Ramos (cell line): Measurements from ENCODE around the gene HIKESHI.

ENCODE experiments used
- in situ Hi-C: fragments of 300-500 bp; cut with MboI; formaldehyde crosslinking; loops from one replicate; pipeline ENCODE4 v1.14.3; 2022; ENCODE audit warnings: low sequenced_read_pairs; ENCODE audit not compliant: unreplicated experiment

Gene HIKESHI, protein sequence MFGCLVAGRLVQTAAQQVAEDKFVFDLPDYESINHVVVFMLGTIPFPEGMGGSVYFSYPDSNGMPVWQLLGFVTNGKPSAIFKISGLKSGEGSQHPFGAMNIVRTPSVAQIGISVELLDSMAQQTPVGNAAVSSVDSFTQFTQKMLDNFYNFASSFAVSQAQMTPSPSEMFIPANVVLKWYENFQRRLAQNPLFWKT

DNA sequence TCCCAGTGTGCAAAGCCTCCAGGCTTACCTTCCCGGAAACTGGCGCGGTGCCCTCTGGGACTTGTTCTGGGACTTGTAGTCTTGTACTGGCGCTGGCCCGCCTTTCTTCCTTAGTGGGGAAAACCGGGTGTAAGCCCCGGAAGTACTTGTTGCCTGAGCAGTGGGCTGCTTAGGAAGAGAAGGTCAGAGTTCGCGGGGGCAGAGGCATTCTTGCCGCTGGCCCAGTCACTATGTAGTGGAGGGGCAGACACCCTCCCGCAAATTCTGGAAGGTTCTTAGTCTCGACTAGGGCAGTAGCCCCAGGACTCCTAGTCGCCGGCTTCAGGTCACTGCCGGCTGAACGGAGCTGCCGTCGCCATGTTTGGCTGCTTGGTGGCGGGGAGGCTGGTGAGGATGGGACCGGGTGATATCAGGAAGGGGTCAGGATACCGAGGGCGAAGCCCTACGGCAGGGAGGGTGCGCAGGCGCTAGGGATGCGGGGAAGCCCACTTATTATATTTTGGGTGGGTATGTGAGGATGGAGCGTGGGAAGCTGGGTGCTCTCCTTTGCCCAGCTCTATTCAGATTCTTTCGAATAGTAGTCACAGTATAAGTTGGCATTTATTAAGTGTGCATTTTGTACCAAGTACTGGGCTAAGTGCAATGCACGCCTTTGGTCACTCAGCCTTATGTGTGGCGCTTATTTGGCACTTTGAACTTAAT is at the start of gene HIKESHI:
TSS of gene HIKESHI (plus strand) at position 149 of the 702 bp plus-strand sequence. CDS start at position 358, 209 bp downstream.
- in situ Hi-C loops, result no loop called here

DNA sequence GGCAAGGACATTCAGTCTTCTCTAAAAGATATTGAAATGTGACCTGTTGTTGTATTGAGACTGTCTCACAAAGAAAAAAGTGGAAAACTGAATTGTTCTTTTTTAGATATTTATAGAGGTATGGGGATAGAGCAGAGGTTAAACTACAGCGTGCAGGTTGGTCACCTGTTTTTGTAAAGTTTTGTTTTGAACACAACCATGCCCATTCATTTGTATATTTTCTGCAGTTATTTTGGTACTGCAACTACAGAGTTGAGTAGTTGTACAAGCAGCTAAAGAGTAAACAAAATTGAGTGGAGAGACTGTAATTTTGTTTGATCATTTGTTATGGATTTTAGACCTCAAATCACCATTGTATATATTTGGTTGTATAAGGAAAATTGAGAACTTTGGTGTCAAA is 46.1 kb upstream of the HIKESHI start:
- in situ Hi-C loops, result no loop called here

DNA sequence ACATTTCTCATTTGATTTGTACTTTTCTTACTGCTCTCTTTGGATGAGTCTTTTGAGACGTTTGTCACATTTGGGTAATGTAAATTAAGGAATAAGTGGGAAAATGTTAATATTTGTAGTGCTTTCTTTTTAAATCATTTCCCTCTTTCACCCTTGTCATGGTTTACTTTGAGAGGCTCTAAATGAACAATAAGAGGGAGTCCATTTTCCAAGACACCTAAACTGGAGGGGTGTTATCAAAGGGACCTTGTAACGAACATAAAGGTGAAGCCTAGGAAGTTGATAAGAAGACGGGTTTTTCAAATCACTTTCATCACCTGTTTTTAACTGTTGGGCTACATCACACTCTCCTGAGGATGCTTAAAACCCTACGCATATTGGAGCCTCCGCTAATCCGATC is 45.4 kb upstream of the HIKESHI start:
- in situ Hi-C loops, result no loop called here

DNA sequence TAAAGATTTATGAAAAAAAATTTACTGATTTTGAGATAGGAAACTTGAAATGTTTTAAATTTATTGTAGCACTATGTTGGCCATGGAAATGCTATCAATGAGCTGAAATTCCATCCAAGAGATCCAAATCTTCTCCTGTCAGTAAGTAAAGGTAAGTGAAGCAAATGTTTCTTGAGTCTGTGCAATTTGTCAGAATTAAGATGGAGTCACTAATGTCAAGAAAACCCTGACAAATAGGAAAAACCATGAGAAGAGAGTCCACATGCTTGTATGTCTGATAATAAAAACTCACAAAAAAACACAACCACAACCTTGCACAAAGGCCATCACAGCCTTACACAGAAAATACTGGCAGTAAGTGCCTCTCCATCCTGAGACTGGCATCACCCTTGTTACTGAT is 44.6 kb upstream of the HIKESHI start:
- in situ Hi-C loops, result no loop called here

DNA sequence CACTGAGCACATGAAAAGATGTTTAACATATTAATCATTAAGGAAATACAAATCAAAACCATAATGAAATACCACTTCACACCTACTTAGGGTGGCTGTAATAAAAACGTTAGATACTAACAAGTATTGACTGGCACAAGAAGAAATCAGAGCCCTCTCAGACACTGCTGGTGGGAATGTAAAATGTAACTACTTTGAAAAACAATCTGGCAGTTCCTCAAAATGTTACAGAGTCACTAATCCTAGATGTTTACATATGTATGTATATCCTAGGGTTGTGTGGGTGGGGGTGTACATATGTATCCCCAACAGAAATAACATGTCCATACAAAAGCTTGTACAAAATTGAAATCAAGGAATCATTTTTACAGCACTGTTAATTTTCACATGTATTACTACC is 42.3 kb upstream of the HIKESHI start:
- in situ Hi-C loops, result no loop called here

DNA sequence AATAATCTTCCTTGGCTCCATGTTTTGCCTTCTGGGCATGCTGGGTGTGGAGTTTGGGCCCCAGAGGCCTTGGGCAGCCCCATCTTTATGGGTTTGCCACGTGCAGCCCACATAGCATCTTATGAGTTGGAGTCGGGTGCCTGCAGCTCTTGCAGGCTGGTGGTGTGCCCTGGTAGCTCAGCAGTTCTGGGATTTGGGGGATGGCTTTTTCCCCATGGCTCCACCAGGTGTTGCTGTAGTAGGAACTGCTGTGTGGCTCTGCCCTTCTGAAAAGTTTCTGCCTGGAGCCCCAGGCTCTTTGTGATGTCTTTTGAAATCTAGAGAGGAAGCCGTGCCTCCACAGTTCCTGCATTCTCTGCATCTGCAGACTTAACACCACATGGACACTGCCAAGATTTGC is 40.7 kb upstream of the HIKESHI start:
- in situ Hi-C loops, result no loop called here

DNA sequence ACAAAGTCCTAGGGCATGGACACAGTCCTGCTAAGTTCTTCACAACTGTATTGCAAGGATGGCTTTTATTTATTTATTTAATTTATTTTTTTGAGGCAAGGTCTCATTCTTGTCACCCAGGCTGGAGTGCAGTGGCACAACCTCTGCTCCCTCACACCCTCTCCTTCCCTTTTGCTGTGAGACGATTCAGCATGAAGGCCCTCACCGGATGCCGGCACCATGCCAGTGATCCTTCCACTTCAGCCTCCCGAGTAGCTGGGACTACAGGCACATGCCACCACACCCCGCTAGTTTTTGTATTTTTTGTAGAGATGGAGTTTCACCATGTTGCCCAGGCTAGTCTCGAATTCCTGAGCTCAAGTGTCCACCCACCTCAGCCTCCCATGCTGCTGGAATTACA is 39.7 kb upstream of the HIKESHI start:
- in situ Hi-C loops, result no loop called here

DNA sequence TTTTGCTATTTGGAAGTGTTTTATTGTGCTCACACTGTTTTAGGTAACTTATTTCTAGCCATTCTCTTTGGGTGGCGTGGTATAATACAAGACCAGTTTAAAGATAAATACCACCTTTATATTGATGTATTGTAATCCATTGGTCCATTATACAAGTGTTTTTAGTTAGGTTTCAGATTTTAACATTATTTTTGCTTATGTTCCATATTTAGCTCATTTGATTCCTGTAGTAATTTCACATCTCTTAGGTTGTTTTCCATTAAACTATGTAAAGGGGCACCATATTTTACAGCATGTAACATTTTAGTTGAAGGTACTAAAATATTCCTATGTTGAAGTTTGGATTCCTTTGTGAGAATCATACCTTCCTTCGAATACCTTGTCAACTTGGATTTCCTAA is 37.4 kb upstream of the HIKESHI start:
- in situ Hi-C loops, result no loop called here

DNA sequence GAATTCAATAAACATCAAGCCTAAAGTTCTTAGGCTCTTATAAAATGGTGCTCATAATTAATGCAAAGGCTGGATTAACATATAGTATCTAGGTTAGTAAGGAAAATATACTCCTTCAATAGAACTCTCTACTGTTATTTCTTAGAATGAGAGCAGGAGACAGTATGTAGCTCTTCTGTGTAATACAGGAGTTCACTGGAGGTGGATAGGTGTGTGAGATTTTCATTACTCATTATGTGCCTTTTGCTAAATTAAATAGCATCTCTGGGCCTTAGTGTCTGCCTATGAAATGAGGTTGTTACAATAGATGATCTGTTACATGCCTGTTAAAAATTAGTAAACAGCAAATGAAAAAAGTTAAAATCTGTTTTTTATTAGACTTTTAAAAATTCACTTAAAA is 36.8 kb upstream of the HIKESHI start:
- in situ Hi-C loops, result no loop called here

DNA sequence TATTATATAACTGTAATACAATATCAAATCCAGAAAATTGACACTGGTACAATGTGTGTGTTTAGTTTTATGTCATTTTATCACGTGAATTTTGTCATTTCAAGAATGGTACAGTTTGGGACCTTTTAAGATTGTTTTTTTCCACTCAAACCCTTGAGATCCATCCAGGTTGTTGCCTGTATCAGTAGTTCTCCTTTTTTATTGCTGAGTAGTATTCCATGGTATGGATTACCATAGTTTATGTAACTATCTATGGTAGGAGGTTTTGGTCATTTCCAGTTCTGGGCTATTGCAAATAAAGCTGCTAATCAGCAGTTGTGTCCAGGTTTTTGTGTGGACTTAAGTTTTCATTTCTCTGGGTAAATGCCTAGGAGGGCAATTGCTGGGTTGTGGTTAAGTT is 32.4 kb upstream of the HIKESHI start:
- in situ Hi-C loops, result no loop called here

DNA sequence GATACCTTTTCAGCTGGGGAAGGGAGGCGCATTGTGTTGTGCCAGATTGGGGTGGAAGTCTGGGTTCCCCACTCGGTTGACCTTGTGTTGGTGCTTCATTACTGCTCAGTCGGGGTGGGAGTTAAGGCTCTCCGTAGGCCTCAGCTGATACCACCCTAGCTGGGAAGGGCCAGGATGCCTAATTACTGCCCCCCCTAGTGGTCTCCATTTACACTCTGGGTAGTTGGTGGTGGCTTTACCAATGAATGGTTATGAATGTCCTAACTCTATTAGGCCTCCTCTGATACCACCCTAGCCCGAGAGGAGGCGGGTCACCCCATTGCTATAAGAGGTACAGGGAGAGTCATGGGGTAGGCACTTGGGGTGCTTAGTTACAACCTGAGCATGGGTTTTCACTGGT is 27.5 kb upstream of the HIKESHI start:
- in situ Hi-C loops, result no loop called here

DNA sequence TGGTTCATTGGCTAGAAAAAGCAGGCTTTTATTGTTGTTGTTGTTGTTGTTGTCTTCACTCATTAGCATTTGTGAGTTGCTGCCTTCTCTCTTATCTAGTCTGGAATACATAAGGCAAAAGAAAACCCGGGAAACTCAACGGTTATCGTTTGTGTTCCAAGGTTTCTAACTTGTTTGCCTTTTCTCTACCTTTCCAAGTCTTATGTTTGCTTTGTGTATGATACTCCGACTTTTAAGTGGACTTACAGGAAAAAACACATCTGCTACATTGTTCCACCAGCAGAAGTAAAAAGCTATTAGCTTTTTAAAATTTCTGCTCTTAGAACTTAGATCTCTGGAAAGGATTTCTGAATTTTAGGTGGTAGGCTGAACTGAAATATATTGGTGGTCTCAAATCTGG is 27.0 kb upstream of the HIKESHI start:
- in situ Hi-C loops, result no loop called here

DNA sequence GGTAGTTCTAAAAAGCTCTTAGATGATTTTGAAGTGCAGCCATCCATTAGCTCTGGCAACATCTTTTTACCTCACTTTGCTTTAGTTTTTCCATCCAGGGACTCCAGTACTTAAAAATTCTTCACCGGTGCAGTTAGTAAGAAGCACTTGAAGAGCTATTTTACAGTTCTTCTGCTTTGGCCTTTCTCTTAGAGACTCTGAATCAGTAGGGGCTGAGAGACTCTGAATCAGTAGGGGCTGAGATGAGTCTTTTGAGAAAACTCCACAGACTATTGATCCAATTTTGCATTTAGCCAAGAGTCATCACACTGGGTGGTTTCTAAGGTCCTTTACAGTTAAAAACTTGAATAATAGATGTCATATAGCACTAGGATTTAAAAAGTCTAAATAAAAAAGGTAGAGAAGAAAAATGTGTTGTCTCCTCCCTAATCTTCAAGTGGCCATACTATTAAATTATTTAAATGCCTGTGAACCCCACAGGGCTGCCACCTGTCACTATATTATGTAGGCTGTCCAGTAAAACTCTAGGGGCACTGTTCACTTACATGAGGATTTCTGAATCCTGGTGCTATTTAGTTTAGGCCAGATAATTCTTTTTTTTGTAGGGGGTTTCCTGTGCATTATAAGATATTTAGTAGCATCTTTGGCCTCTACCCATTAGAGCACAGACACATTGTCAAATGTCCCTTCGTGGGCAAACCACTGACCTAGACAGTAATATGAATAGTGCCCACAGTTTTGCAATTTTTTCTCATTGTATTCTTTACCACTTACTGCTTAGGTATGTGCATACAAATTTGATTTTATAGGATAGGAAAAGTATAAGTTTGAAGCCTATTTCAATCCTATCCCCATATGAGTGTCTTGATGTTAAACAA is 26.3 kb upstream of the HIKESHI start:
- in situ Hi-C loops, result no loop called here

DNA sequence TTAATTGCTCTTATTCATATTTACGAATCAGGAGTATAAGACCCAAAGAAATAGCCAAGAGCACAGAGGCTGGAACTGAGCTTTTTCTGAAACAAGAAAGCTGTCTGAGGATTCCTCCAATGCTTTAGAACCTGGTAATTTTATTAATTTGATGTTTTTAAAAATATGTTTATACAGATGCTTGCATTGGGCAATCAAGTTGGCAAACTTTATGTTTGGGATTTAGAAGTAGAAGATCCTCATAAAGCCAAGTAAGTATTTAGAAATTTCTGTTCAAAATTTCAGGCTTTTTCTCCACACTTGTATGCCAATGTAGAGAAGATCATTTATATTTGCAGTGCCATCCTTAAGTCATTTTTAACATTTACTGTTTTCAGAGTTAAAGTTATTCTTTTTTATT is 24.3 kb upstream of the HIKESHI start:
- in situ Hi-C loops, result no loop called here

DNA sequence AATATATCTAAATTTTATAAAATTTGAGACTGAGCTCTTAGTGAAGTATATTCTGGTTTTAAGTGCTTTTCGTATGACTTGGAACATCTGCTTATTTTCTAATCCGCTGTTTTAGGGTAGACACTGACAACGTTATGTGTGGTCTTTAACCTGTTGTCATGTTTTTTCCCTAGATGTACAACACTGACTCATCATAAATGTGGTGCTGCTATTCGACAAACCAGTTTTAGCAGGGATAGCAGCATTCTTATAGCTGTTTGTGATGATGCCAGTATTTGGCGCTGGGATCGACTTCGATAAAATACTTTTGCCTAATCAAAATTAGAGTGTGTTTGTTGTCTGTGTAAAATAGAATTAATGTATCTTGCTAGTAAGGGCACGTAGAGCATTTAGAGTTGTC is 23.8 kb upstream of the HIKESHI start:
- in situ Hi-C loops, result no loop called here

DNA sequence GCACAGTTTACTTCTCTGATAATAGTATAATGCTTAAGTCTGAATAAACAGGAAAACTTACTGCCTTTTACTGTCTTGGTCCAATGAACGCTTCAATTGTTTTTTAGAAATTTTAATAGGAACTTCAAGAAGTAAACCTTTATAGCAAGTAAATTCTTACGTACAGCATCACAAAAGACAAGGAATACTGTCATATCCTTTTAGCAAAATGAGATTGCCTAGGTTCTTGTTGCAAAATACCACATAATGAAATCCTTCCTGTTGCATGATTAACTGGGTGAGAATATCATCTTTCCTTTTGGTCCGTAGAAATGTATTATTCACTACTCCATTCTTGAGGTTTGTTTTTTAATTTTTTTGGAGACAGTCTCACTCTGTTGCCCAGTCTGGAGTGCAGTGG is 22.3 kb upstream of the HIKESHI start:
- in situ Hi-C loops, result no loop called here

DNA sequence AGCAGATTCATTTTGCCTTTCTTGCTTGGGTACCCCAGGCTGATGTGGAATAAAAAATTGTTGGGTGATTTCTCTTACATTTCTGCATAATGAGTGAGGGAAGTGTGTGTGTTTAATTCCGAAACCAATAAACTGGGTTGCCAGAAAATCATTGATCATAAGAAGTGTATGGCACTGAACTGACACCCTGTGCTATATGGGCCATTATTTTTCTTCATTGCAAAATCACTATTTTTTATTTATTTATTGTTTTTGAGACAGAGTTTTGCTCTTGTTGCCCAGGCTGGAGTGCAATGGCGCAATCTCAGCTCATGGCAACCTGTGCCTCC is 14.6 kb upstream of the HIKESHI start:
- in situ Hi-C loops, result no loop called here

DNA sequence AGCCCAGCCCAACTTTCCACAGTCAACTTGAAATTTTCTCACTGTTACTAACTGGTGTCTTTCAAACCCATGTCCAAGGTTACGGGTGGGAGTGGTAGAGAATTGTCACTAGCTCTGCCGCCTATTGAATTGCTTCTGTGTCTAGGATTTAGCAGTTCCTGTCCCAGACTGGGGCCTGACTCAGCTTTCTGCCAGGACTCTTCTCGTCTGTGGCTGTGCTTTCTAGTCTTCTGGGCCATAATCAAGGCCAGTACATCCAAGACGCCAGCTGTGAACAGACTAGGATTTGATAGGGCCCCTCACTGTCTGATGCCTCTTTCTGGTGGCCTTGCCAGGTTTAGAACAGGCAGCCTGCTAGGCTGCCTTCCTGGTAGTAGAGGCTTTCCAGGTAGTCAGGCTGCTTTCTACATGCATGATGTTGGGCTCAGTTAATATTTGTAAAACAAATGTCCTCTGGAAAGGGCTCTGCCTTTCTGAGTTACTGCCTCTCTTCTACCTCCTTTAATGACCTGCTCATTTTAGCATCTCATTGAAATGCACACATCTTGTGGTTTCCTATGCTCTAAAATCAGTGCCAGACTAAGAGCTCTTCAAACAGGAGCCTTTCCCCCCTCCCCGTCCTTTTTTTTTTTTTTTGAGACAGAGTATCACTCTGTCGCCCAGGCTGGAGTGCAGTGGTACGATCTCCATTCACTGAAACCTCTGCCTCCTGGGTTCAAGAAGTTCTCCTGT is 13.1 kb upstream of the HIKESHI start:
- in situ Hi-C loops, result no loop called here

DNA sequence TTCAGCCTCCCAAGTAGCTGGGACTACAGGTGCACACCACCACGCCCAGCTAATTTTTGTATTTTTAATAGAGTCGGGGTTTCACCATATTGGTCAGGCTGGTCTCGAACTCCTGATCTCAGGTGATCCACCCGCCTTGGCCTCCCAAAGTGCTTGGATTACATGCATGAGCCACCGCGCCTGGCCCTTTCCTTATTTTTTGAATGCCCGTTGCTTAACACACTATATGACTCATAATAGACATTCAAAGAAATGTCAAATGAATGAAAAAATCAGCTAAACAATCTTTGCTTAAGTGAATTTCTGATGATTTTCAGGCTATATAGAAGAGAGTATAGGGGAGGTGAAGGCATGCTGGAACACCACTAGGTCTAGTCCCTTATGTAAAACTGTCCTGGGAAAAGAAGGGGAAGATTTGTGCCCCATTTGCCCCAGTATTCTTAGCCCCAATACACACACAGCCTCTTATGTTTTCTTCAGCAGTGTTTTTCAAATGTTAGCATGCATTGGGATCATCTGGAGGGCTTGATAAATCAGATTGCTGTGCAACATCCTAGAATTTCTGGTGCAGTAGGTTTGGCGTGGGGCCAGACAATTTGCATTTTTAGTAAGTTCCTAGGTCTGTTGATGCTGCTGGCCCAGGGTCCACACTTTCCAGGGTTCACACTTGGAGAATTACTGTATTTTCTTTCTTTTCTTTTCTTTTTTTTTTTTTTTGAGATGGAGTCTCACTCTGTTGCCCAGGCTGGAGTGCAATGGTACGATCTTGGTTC is 12.3 kb upstream of the HIKESHI start:
- in situ Hi-C loops, result loop anchor here (10.0 kb wide), 2 partner anchors 255 to 435 kb away; partner anchors contain the start of gene CCDC83
